GM19328 (cell line): Measurements from ENCODE around the gene PSMG1.

ENCODE experiments used
- ATAC-seq: cut with Tn5 transposase; IDR thresholded peaks from one replicate; pipeline ENCODE4 v1.9.1; 2021; ENCODE audit warnings: mild to moderate bottlenecking, moderate library complexity; ENCODE audit not compliant: unreplicated experiment

PSMG1 gene

GRCh38 chr21:39189857-39190604 lies 6.8 kb upstream of the PSMG1 start:
- no peak for ATAC-seq

DNA sequence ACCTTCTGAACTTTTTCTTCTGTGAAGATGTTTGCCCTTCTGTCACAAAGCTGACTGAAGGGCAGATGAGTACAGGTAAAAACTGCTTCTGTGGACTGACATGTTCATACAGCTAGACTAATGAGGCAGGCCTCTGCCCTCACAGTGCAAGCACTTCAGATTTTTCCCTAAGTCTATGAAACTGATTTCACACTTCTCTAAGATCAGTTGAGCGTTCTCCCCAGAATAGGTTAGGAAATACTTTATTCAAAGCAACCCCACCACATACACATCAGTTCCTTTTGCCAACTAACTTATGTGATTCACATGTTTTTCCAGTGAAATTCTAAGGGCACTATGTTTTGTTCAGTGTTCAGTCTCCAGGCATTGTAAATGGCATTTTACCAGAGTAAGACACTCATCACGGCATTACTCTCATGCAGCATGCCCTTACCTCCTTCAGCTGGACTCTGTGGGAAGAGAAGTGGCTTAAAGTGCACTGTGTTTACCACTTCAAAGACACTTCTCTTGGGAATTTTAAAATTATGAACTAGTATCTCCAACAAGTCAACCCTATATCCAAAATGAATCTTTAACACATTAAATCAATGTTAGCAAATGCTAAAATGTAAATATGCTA lies 5.4 kb upstream of the PSMG1 start:
- no peak for ATAC-seq

DNA sequence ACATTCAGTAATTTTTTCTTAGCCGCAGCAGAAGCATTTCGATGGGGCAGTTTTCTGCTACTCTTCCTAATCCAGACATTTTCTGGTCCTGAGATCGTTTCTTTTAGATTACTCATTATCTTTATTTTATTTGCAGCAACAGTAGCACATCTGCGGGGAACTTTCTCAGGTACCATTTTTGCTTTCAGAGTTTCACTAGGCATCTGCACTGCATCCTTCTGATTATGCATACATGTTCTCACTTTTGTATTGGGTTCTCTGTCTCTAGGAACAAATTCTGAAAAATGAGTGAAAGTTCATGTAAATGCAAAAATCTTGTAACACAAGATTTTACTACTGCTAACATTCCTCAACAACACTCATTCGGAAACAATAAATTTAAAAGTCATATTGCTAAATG lies 3.9 kb upstream of the PSMG1 start:
- no peak for ATAC-seq

- ATAC-seq = no peak
These were observed 3.4 kb upstream of the PSMG1 start for GRCh38 chr21:39186676-39187075.

- no peak for ATAC-seq
These were observed 1.9 kb upstream of the PSMG1 start for GRCh38 chr21:39185157-39185556.

DNA sequence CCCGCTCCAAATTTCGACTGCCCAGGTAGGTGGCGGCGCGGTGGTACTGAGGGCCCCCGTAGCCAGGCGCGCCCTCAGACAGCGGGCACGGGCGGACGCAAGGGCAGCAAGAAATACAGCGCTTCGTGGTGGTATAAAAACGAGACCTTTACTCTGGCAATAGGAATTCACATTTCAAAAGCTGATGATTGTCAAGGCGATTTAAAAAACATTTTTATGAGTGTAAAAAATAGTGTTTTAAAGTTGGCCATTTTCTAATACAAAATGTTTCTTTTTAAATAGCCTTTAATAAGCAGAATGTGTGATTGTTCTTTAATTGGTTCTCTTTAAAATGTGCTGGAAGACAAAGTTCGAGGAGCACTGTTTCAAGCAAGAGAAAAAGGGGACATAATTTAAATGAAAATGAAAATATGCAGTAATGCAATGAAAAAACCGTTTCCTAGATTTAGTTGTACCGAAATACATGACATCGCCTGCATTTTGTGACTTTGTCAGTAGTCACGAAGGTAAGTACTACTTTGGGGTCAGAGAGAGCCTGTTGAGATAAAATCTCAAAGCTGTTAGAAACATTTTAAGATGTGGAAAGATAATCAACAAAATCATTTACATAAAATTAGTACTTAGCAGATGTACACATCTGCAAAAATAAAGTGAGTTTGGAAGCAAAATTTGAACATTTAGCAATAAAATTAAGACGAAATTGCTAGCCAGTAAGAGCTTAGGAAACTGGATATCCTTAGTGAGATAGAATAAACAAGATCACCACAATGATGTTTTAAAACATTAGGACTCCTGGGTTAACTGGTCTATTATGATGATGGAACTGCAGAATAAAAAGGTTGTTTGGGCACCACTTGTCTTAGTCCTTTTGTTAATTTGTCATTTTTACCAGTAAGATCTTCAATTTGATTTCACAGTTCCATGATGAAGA lies 1.1 kb upstream of the PSMG1 start:
- ATAC-seq = no peak

GRCh38 chr21:39182484-39183271 lies 573 bp downstream of the PSMG1 start:
- peak; percentile 21 for ATAC-seq

GRCh38 chr21:39182016-39182415 lies 1.2 kb downstream of the PSMG1 start:
- ATAC-seq = no peak

DNA sequence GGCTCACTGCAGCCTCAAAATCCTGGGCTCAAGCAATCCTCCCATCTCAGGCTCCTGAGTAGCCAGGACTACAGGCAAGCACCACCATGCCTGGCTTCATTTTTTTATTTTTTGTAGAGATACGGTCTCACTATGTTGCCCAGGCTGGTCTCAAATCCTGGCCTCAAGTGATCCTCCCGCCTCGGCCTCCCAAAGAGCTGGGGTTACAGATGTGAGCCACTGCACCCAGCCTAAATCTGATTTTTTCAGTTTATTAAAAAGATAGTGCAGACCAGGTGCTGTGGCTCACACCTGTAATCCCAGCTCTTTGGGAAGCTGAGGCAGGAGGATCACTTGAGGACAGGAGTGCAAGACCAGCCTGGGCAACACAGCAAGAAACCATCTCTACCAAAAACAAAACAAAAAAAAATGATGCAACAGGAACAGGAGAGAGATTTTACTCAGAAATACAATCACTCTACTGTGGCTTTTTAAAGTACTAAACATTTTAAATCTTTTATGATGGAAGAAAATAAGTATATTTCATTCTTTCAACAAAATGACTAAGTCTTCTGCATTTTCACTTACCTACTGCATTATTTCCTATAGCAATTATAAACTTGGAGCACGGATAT lies 1.9 kb downstream of the PSMG1 start:
- no peak for ATAC-seq

DNA sequence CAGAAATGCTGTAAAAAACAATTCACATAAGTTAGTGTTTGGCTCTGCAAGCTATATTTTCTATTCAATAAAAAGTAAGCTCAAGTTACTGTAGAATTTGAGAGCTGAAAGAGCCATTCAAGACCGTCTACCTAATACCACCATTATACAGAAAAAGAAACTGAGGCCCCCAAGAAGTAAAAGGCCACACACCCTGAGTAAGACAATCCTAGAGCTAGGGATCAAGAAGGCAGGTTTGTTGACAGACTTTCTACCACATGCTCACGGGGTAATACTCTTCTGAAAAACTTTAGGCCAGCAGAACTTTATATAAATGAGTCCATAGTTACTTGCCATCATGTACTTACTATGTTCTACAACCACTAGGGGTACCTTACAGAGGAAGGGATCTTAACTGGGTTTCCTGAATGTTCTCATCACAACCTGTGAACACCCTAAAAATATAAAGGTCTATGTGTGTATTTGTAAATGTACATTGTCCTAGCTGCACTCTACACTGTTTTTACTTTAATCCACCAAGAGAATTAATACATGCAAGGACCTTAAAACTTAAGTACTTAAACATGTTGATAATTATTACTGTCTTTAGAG lies 2.7 kb downstream of the PSMG1 start:
- no peak for ATAC-seq

DNA sequence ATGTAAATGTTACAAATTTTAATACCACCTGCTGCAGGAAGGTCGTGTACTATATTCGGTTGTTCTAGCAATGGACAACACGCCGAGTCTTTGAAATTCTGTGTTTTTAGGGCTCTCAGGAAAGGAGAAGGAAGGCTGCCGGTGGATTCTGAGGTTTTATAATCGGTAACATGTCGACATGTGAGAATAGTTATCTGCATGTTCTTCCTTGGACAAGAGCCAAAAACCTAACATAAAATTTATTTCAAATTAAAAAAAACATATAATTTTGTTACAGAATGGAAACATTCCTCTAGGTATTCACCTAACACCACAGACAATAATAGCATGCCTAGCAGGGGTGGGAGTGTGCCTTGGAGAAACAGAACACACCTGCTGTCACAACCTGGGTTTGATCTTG lies 4.8 kb downstream of the PSMG1 start:
- no peak for ATAC-seq

DNA sequence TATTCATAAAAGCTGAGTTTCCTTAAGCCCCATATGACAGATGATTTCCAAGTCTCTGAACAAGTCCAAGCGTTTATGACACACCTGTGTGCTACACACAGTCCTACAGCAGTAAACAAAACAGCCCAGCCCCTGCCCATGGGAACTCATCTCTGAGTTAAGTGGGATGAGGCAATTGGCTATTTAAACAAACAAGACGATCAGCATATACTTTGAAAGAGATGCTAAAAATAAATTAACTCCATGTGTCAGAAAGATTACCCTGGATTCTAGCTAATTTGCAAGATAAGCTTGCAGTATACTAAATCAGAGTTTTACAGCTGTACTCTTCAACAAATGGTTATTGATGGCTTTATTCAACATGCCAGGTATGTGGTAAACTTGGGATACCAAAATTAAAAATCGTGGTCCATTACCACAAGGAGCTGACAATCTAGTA lies 7.0 kb downstream of the PSMG1 start:
- no peak for ATAC-seq

GRCh38 chr21:39175665-39176064 lies 7.6 kb downstream of the PSMG1 start:
- ATAC-seq = no peak

DNA sequence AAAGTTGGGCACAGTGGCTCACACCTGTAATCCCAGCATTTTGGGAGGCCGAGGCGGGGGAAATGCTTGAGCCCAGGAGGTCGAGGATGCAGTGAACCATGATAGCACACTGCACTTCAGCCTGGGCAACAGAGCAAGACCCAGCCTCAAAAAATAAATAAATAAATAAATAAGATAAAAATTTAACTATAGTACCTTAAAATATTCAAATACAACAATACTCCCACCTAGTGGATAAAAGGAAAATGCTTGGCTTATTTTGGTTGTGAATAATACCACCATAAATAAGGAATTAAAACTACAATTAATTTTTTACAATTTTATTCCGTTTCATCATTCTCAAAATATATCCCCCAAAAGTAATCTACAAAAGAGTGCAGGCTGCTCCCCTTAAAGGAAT lies 8.1 kb downstream of the PSMG1 start:
- ATAC-seq = no peak

- ATAC-seq = no peak
These were observed 9.3 kb downstream of the PSMG1 start for GRCh38 chr21:39173716-39174680.

GRCh38 chr21:39169906-39170305 lies 13.3 kb downstream of the PSMG1 start:
- no peak for ATAC-seq

DNA sequence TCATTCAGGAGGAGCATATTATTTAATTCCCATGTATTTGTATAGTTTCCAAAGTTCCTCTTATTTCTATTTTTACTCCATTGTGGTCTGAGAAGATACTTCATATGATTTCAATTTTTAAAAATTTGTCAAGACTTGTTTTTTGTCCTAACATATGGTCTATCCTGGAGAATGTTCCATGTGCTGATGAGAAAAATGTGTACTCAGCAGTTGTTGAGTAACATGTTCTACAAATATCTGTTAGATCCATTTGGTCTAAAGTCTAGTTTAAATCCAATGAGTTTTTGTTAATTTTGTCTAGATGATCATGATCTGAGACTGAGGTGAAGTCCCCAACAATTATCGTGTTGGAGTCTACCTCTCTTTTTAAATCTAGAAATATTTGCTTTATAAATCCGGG lies 14.5 kb downstream of the PSMG1 start:
- ATAC-seq = no peak

GRCh38 chr21:39164523-39164922 lies 18.7 kb downstream of the PSMG1 start:
- ATAC-seq = no peak

GRCh38 chr21:39161064-39161463 lies 22.2 kb downstream of the PSMG1 start:
- ATAC-seq = no peak
